Tracheal epithelial cell (primary cell): Measurements from ENCODE around the gene TMEM39B. TPM values are rescaled to one million over a fixed set of nuclear protein-coding genes. Genes with fewer than 3 reads are reported as not detected.

Source experiments
- total RNA-seq: library from RNA; depleted of rRNA; stranded (reverse); fragments of >200 nt; gene quantifications from 2 replicates; pipeline ENCODE4 v1.2.1, GENCODE V29; 2014

Gene TMEM39B
- total RNA-seq = 2.1 and 4.3 TPM in 2 replicates

GRCh38 chr1:32072622-32073298 lies at the start of gene TMEM39B:
TMEM39B (plus strand) TSS chr1:32072939; CDS start chr1:32073048, 109 bp downstream.

GRCh38 chr1:32107742-32108661 lies 35.3 kb downstream of the TMEM39B start, which contains the start of gene KPNA6:
KPNA6 (plus strand) TSS chr1:32108056; CDS start chr1:32108131, 75 bp downstream.

Other genes with a start within 250 kb of the TMEM39B start
- 187 and 231 TPM in 2 replicates for gene PTP4A2, start 134.6 kb upstream of the TMEM39B start, total RNA-seq
- 38.6 and 60.7 TPM in 2 replicates for gene KHDRBS1, start 59.1 kb upstream of the TMEM39B start, total RNA-seq
- 34.5 and 40.1 TPM in 2 replicates for gene KPNA6, start 35.1 kb downstream of the TMEM39B start, total RNA-seq
- gene TXLNA, start 106.7 kb downstream of the TMEM39B start, total RNA-seq = 38.4 and 41.7 TPM in 2 replicates
- 3.4 and 8.7 TPM in 2 replicates for gene CCDC28B, start 127.7 kb downstream of the TMEM39B start, total RNA-seq
- gene IQCC, start 132.7 kb downstream of the TMEM39B start, total RNA-seq = 1.9 and 2.3 TPM in 2 replicates
- under 0.01 TPM in 1 of 2 replicates, not detected in the other for gene DCDC2B, start 136.2 kb downstream of the TMEM39B start, total RNA-seq
- gene TMEM234, start 149.4 kb downstream of the TMEM39B start, total RNA-seq = 5.3 and 9.4 TPM in 2 replicates
- gene EIF3I, start 149.5 kb downstream of the TMEM39B start, total RNA-seq = 401 and 468 TPM in 2 replicates
- gene FAM167B, start 174.3 kb downstream of the TMEM39B start, total RNA-seq = not detected in 2 replicates
- 0.24 TPM in 1 of 2 replicates, not detected in the other for gene LCK, start 178.3 kb downstream of the TMEM39B start, total RNA-seq
- gene HDAC1, start 219.1 kb downstream of the TMEM39B start, total RNA-seq = 69.9 and 72.5 TPM in 2 replicates